Hematopoietic multipotent progenitor cell treated with erythropoietin and hydrocortisone succinate and interleukin-3 and kit ligand, for 17 days (in vitro differentiated cells): ENCODE results near the gene ACOX2.
A peak's percentile ranks its signal among the peaks of the same experiment; 100 is the strongest.

Source experiments
- DNase-seq: peaks from one replicate; pipeline ENCODE4 v3.0.0-alpha.2; 2015; ENCODE audit warnings: low spot score

The ACOX2 gene

DNA sequence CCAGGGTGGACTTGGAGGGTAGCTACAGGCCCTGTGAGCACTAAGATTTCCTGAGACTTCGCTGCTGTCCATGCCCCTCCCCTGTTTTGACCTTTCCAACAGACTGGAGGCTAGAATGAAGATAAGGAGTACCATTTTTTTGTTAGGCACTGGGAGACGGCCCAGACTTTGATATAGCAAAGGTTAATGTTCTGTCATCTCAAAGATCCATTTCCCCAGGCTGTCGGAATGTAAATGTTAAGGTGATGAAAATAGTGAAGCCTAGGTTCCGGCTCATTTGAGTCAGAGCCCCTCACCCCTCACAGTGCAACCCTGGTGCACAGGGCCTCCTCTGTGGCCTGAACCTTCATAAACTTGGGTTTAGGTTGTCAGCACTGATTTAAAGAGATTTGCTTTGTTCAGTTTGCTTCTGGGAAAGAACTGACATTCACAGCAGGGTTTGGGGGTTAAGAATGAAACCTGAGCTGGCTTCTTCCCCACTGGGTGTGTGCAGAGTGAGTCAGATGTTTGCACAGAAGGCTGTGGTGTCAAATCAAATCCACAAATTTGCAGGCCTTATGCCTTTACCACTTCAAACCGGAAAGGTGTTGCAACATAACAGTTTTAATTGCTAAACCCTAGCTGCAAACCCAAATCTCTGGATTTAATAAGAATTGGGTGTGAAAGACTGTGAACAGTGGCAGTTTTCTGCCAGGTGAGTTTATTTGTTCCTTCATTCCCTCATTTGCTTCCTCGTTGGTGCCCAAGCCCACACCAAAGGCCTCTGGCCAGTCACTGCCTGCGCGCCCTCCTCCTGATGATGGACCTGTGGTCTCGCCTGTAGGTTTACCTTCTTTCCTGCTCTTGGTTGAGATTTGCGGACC lies 65.7 kb downstream of the ACOX2 start:
- DNase-seq: no peak

DNA sequence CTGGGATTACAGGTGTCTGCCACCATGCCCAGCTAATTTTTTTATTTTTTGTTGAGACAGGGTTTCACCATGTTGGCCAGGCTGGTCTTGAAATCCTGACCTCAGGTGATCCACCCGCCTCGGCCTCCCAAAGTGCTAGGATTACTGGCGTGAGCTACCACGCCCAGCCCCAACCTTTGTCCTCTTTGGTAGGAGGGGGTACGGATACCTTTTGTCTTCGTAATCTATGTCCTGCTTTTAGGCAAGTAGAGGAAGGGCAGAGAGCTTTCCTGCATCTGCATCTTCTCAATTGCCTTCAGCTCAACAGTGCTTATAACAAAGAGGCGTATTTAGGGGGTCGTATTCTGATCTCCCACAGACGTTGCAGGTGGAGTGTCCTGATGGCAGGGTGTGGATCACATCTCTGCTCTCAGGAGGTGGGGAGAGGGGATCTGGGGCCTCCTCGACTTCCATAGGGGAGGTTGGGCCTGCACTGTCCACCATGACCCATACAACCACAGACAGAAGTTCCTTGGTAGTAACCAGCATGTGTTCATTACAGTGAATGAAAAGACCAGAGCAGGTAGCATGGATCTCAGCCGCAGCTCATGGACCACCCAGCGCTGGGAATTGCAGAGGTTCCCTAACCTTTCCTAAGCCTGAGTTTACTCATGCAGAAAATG lies 66.5 kb downstream of the ACOX2 start:
- DNase-seq: no peak

DNA sequence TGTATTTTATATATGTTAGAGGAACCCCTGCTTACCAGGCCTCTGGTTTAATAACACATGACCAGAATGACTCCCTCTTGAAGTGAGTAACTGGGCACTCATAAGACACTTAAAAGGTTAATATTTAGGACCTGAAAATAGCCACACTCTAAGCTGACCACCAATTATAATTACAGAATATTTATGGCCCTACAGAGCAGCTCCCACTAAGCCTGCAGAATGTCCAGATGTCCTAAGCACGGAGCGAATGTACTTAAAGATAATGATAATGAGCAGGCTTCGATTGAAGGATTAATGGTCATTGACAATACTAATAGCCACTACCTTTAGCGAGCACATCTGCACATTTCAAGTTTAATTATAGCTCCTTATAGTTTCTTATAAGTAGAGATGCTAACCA lies 67.9 kb downstream of the ACOX2 start:
- DNase-seq: no peak

DNA sequence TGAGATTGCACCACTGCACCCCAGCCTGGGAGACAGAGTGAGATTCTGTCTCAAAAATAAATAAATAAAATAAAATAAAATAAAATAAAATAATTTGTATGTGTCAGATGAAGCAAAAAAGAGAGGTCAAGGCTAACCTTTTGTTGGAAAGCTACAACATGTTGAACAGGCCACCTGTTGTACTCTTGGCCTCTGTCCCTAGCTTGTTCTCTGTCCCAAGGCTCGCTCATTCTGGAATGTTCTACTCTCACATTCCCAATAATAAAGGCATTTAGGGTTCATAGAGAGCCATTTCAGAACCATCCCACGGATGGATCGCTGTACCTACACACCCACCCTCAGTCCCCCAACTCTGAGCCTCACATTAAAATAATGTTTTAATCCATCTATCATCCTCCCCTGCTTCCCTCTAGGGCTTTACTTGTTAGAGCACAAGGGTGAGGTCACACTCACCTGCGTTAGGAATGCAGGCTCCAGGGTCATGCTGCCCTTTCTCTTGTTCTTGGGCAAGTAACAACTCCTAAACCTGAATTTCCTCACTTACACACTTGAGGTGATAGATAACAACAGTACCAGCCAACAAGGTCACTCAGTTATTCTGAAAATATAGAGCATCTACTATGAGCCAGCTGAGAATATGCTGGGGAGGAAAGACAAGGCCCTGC lies 70.0 kb downstream of the ACOX2 start:
- no peak for DNase-seq

DNA sequence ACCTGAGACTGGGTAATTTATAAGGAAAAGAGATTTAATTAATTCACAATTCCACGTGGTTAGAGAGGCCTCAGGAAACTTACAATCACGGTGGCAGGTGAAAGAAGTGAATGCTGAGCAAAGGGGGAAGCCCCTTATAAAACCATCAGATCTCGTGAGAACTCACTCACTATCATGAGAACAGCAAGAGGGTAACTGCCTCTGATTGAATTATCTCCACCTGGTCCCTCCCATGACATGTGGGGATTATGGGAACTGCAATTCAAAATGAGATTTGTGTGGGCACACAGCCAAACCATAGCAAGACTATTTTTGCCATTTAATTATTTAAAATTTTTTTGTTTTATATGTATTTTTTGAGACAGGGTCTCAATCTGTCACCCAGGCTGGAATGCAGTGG lies 72.1 kb downstream of the ACOX2 start:
- DNase-seq: no peak

DNA sequence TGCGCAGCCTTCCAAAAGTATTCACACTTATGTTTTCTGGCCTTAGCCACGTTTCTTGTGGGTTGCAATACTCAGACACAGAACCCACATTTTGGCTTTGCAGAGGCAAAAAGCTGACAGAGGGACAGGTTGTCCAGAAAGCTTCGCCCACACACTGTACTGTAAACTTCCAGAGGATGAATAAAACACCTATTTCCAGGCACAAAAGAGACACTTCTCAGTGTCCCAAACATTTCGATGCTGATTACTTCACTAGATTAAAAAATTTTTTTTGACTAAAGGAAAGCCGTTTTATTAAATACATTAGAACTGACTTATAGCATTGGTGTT lies 73.1 kb downstream of the ACOX2 start:
- DNase-seq: no peak

DNA sequence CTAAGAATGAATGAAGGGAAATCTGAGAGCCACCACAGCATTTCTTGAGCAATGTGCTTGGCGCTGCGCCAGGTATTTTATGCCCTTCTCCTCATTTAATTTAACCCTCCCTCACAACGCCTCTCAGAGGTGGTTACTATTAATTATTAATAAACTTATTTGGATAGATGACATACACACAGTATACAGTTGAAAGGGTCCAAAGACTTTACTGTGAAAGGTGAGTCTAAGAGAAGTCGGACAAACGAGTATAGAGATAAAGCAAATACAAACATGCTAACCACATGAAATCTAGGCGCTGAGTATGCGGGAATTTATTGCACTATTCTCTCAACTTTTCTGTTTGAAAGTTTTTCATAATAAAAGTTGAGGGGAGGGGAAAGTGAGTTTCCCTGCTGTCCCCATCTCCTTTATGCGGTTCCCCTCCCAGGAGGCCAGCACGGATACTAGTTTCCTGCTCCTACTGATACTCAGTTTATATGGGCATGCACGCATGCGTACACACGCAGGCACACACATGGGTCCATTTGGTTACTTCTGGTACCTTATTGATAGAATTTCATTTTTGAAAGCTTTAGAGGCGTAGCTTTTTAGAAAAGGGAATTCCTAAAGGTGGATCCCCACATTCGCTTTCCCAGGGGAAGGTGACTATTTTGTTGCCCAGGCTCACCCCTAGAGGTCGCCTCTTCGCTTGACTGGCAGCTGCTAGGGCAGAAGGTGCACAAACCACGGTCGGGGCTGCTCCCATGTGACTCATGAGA lies 73.6 kb downstream of the ACOX2 start:
- peak; percentile 52 for DNase-seq

DNA sequence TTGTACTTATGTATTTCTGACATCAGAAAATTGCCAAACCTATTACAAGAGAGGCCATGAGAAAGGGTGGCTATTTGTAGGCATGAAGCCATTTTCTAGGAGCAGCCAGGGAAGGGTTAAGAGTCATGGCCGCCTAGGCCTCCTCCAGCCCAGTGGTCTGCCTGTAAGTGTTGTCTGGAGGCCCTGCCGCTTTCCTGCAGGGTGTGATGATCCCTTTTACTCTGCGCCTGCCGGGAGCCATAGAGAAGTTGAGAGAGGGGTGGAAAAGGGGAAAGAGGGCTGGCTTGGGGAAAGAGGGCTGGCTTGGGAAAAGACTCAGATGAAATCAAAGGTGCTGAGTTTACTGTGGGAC lies 74.2 kb downstream of the ACOX2 start:
- no peak for DNase-seq

DNA sequence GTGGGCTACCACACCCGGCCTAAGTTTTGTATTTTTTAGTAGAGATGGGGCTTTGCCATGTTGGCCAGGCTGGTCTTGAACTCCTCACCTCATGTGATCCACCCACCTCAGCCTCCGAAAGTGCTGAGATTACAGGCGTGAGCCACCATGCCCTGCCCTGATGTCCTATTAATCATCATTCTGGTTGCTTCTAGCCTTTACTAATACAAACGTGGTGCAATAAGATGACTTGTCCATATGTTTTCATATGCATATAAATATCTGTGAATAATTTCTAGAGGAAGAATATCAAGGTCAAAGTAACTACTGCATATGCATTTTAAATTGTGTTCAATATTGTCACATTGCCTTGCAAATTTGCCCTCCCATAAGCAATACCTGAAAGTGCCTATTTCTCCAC lies 77.8 kb downstream of the ACOX2 start:
- DNase-seq: no peak
